SK-N-MC (cell line): ENCODE measurements around the gene PDIA4.

Source experiments
- EZH2 ChIP-seq: fragments of 200-600 bp; sonication (generic); IDR thresholded peaks from one replicate; pipeline ENCODE4 v1.6.1; 2017; ENCODE audit warnings: antibody characterized with exemption
- POLR2AphosphoS5 ChIP-seq: IDR thresholded peaks from 2 replicates; pipeline ENCODE4 v1.6.1; 2012; ENCODE audit warnings: mild to moderate bottlenecking, low read depth, low read length, borderline replicate concordance

DNA sequence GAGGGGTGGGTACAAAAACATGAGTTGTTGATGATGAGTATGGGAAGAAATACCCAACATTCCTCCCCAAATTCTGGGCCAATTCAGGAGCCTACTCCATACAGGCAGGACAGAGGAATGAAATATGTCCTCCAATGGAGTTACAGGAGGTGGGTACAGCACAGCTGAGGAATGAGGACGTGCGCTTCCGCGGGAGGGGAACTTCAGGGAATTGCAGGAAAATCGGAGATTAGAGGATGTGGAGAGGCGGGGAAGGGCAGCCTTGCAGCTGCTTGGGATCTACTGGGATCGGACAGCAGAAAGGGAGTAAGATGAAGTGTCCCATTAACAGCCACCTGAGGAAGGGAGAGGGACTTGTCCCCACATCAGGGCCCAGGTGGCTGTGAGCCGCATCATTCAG, 50.2 kb downstream of the PDIA4 start:
- TF ChIP-seq POLR2AphosphoS5 (no peak), EZH2 (no peak)
